ENCODE measurements around the gene CCDC57.

The CCDC57 gene

GRCh38 chr17:82080789-82081464 is 131.7 kb downstream of the CCDC57 start:
- no peak for DNase-seq (ENCODE audit: low spot score)

GRCh38 chr17:82080048-82080788 is 132.4 kb downstream of the CCDC57 start:
- no peak for DNase-seq (ENCODE audit: low spot score)

- no peak for DNase-seq (ENCODE audit: low spot score)
Observed at GRCh38 chr17:82079001-82079677, 133.5 kb downstream of the CCDC57 start.

- no peak for DNase-seq (ENCODE audit: low spot score)
Observed at GRCh38 chr17:82078433-82078832, 134.2 kb downstream of the CCDC57 start.

- no peak for DNase-seq (ENCODE audit: low spot score)
Observed at GRCh38 chr17:82077617-82078358, 134.9 kb downstream of the CCDC57 start.

- no peak for DNase-seq (ENCODE audit: low spot score)
Observed at GRCh38 chr17:82076785-82077591, 135.7 kb downstream of the CCDC57 start.

- no peak for DNase-seq (ENCODE audit: low spot score)
Observed at GRCh38 chr17:82076018-82076784, 136.4 kb downstream of the CCDC57 start.

- no peak for DNase-seq (ENCODE audit: low spot score)
Observed at GRCh38 chr17:82073446-82073845, 139.2 kb downstream of the CCDC57 start.

GRCh38 chr17:82072827-82073226 is 139.8 kb downstream of the CCDC57 start:
- no peak for DNase-seq (ENCODE audit: low spot score)

- no peak for DNase-seq (ENCODE audit: low spot score)
Observed at GRCh38 chr17:82070611-82071010, 142.0 kb downstream of the CCDC57 start.

GRCh38 chr17:82065638-82066303 is 146.9 kb downstream of the CCDC57 start, which contains the start of gene DUS1L:
TSS of gene DUS1L (minus strand) at chr17:82065804. CDS start at chr17:82065059, 745 bp downstream.
- peak; percentile 100 for DNase-seq (ENCODE audit: low spot score)

GRCh38 chr17:82065193-82065637 is 147.4 kb downstream of the CCDC57 start:
- no peak for DNase-seq (ENCODE audit: low spot score)

GRCh38 chr17:82064433-82065192 is 148.0 kb downstream of the CCDC57 start:
- no peak for DNase-seq (ENCODE audit: low spot score)

GRCh38 chr17:82063424-82064415 is 148.9 kb downstream of the CCDC57 start:
- DNase-seq (ENCODE audit: low spot score), result no peak

GRCh38 chr17:82062984-82063368 is 149.7 kb downstream of the CCDC57 start:
- DNase-seq (ENCODE audit: low spot score), result no peak

GRCh38 chr17:82062076-82062983 is 150.3 kb downstream of the CCDC57 start:
- DNase-seq (ENCODE audit: low spot score), result no peak

Measured in iPS-NIHi11 (cell line).